GM12878 (cell line): ENCODE data around the gene DQX1. TPM values are rescaled to one million over a fixed set of nuclear protein-coding genes. Genes with fewer than 3 reads are reported as not detected.
A peak's percentile ranks its signal among the peaks of the same experiment; 100 is the strongest.

Experiments
- ATAC-seq: fragments of 200-7000 bp; cut with Tn5 transposase; 3 replicates; pipeline ENCODE4 v1.9.1; 2020; ENCODE audit warnings: mild to moderate bottlenecking, moderate library complexity
- BruUV-seq: library from RNA; stranded (reverse); fragments of 400-500 nt; replicated peaks from 2 replicates; lab custom pipeline; 2021; lab: Mats Ljungman, UMichigan
- CTCF ChIA-PET: fragments of 300-600 bp; sonication (Branson Sonifier 250); formaldehyde crosslinking; extraction: SDS; loops from one replicate; lab custom pipeline; 2021; ENCODE audit warnings: inconsistent platforms; lab: Yijun Ruan, JAX
- POLR2A ChIA-PET: fragments of 350-600 bp; formaldehyde crosslinking; extraction: SDS; loops from one replicate; lab custom pipeline; 2021; ENCODE audit warnings: inconsistent platforms; lab: Charles Lee
- RAD21 ChIA-PET: fragments of 300-600 bp; sonication (Branson Sonifier 250); formaldehyde crosslinking; loops from one replicate; lab custom pipeline; 2023; ENCODE audit warnings: antibody characterized with exemption; ENCODE audit not compliant: unreplicated experiment; lab: Charles Lee
- SMC1A ChIA-PET: fragments of 300-600 bp; sonication (Branson Sonifier 250); formaldehyde crosslinking; loops from one replicate; lab custom pipeline; 2023; ENCODE audit not compliant: unreplicated experiment, uncharacterized antibody; lab: Charles Lee
- DNase-seq: peaks from one replicate; pipeline ENCODE4 v3.0.0-alpha.2; 2011; ENCODE audit warnings: low read depth, low spot score
- FAIRE-seq: peaks from 3 replicates; lab custom pipeline; 2011; peaks lifted over from hg19 to GRCh38; lab: Jason Lieb, UNC
- H2AFZ ChIP-seq: 2 replicates; pipeline ENCODE4 v1.6.0; 2011; ENCODE audit warnings: low read depth, low read length, control low read depth; ENCODE audit not compliant: control insufficient read depth
- H3K27ac ChIP-seq: 2 replicates; pipeline ENCODE4 v1.5.1; 2011; ENCODE audit warnings: control low read depth; ENCODE audit not compliant: control insufficient read depth, insufficient read depth
- H3K27me3 ChIP-seq, 2 experiments: replicated peaks in 1 of 2; 2 replicates each; pipeline versions ENCODE4 v1.6.0 to v1.6.1; 2011; ENCODE audit warnings: low read length in 1 of 2; ENCODE audit not compliant: control insufficient read depth in 2 of 2, insufficient read depth in 2 of 2
- H3K36me3 ChIP-seq, 2 experiments: 2 replicates each; pipeline ENCODE4 v1.5.1; 2011; ENCODE audit warnings: low read length in 1 of 2; ENCODE audit not compliant: control insufficient read depth in 2 of 2, insufficient read depth in 2 of 2
- H3K4me1 ChIP-seq: 2 replicates; pipeline ENCODE4 v1.6.1; 2011; ENCODE audit warnings: mild to moderate bottlenecking, low read length, moderate library complexity, mixed read lengths; ENCODE audit not compliant: control insufficient read depth, insufficient read depth
- H3K4me2 ChIP-seq: 2 replicates; pipeline ENCODE4 v1.6.0; 2011; ENCODE audit warnings: control low read depth; ENCODE audit not compliant: control insufficient read depth, insufficient read depth
- H3K4me3 ChIP-seq: fragments of 200-600 bp; sonication (generic); 2 replicates; pipeline ENCODE4 v1.5.1; 2016
- H3K79me2 ChIP-seq: 2 replicates; pipeline ENCODE4 v1.6.0; 2011; ENCODE audit warnings: low read length; ENCODE audit not compliant: control insufficient read depth, insufficient read depth
- H3K9ac ChIP-seq: 2 replicates; pipeline ENCODE4 v1.8.0; 2011; ENCODE audit warnings: low read length, control low read depth, mixed read lengths; ENCODE audit not compliant: control insufficient read depth, insufficient read depth
- H3K9me3 ChIP-seq: replicated peaks from 3 replicates; pipeline ENCODE4 v1.5.1; 2011; ENCODE audit warnings: mild to moderate bottlenecking, low read length; ENCODE audit not compliant: control insufficient read depth, insufficient read depth
- H4K20me1 ChIP-seq: 2 replicates; pipeline ENCODE4 v1.6.0; 2011; ENCODE audit not compliant: control insufficient read depth, insufficient read depth
- HDGF ChIP-seq: fragments of 450-650 bp; IDR thresholded peaks from 2 replicates; pipeline ENCODE4 v1.6.1; 2016; ENCODE audit warnings: antibody characterized with exemption
- IKZF2 ChIP-seq, 2 experiments: fragments of 450-650 bp; IDR thresholded peaks; 2 replicates each; pipeline ENCODE4 v1.6.1; 2017; ENCODE audit warnings: mild to moderate bottlenecking in 2 of 2, moderate library complexity in 2 of 2
- JUNB ChIP-seq: IDR thresholded peaks from 2 replicates; pipeline ENCODE4 v1.6.1; 2016; ENCODE audit warnings: antibody characterized with exemption, mild to moderate bottlenecking
- NBN ChIP-seq: fragments of 450-650 bp; IDR thresholded peaks from 2 replicates; pipeline ENCODE4 v1.6.1; 2016
- NR2C1 ChIP-seq: fragments of 450-650 bp; IDR thresholded peaks from 2 replicates; pipeline ENCODE4 v1.6.1; 2017; ENCODE audit warnings: antibody characterized with exemption, mild to moderate bottlenecking, moderate library complexity
- ZBTB40 ChIP-seq: fragments of 450-650 bp; IDR thresholded peaks from 2 replicates; pipeline ENCODE4 v1.6.1; 2016; ENCODE audit warnings: mild to moderate bottlenecking, moderate library complexity, borderline replicate concordance
- WGBS: methylation state at CpG from one replicate; pipeline ENCODE4 v1.1.6; 2016; ENCODE audit warnings: low lambda C conversion rate; ENCODE audit not compliant: insufficient replicate concordance, insufficient coverage; ENCODE audit errors: missing lambda C conversion rate; 5-methylcytosine and 5-hydroxymethylcytosine counted together
- in situ Hi-C: fragments of 300-500 bp; cut with MboI; formaldehyde crosslinking; loops from 9 replicates; pipeline ENCODE4 v1.14.3; 2018; ENCODE audit warnings: mixed read lengths
- intact Hi-C: fragments of 100-400 bp; cut with micrococcal nuclease; formaldehyde crosslinking; loops from one replicate; pipeline ENCODE4 v1.14.2; 2022; ENCODE audit not compliant: unreplicated experiment
- polyA plus RNA-seq, 11 experiments: library from polyadenylated mRNA; depleted of rRNA in 4 of 11; unstranded in 6 of 11; stranded (reverse) in 5 of 11; fragments of >200 nt; fragmentation: Nextera tagmentation in 4 of 11; fragmentation: Illumina TruSeq in 1 of 11; extraction: Ambion mirVana in 4 of 11; extraction: Trizol in 1 of 11; gene quantifications; 1 replicate in 1 of 11; 2 replicates in 10 of 11; pipeline versions ENCODE4 v1.2.1 to v1.2.3, GENCODE V29; 2011 to 2016; ENCODE audit warnings: inconsistent platforms in 2 of 11, missing spikeins in 2 of 11, low read depth in 1 of 11
- total RNA-seq, 4 experiments: library from RNA; depleted of rRNA in 3 of 4; stranded (reverse); fragments of >200 nt in 3 of 4; fragmentation: Illumina TruSeq in 1 of 4; extraction: Trizol in 1 of 4; gene quantifications; 2 replicates each; pipeline versions ENCODE4 v1.2.1 to v1.2.3, GENCODE V29; 2013 to 2021
- TF ChIP-seq, protein P1 (sequence below): fragments of 450-650 bp; IDR thresholded peaks from 2 replicates; pipeline ENCODE4 v1.6.1; 2017; ENCODE audit warnings: mild to moderate bottlenecking, moderate library complexity
- TF ChIP-seq, protein P2 (sequence below): IDR thresholded peaks from 2 replicates; pipeline ENCODE4 v1.6.1; 2012; ENCODE audit warnings: low read length, inconsistent platforms

The DQX1 gene
- total and polyA plus RNA-seq, 10 of the 15 experiments (the other 5 are each of a cell fraction or from before 2014, with no cell fraction given) = 0.34 to 2.1 (median 0.86) TPM

- RAD21 ChIA-PET = interaction anchor here (1.8 to 5.5 kb wide), 6 partner anchors 25 to 86 kb away, joined by 4 to 61 read pairs (median 16); partner anchors contain the start of genes AUP1, HTRA2 and WBP1
- Histone ChIP-seq H3K9me3 (no peaks in the 10 kb centered on the region), H3K27me3 (peaks cover 4 to 7% of the 10 kb centered on the region in 2 experiments; a peak in 2 of 4 replicates), H3K79me2 (peaks cover 12% of the 10 kb centered on the region), H3K4me1 (peaks cover 28% of the 10 kb centered on the region), H2AFZ (no peak overlapping the region), H3K4me3 (no peak overlapping the region; the same call in 1 of the 2 replicates), H3K9ac (no peak overlapping the region), H3K4me2 (peak overlapping the region; percentile 53; the same call in 1 of the 2 replicates), H3K27ac (no peak overlapping the region), H4K20me1 (no peaks in the 10 kb centered on the region), H3K36me3 (peaks cover 0 to 7% of the 10 kb centered on the region in 2 experiments; a peak in 1 of 4 replicates)
- 88% methylated on average over 14 of the region's 14 CpGs for WGBS
- SMC1A ChIA-PET = interaction anchor here (1.5 to 7.0 kb wide), 6 partner anchors 23 to 81 kb away, joined by 5 to 71 read pairs (median 39); partner anchors contain the start of genes AUP1, CCDC142, DQX1 and HTRA2
- no peak for DNase-seq
- TF ChIP-seq ZBTB40 = no peak
- TF ChIP-seq, protein P1, sequence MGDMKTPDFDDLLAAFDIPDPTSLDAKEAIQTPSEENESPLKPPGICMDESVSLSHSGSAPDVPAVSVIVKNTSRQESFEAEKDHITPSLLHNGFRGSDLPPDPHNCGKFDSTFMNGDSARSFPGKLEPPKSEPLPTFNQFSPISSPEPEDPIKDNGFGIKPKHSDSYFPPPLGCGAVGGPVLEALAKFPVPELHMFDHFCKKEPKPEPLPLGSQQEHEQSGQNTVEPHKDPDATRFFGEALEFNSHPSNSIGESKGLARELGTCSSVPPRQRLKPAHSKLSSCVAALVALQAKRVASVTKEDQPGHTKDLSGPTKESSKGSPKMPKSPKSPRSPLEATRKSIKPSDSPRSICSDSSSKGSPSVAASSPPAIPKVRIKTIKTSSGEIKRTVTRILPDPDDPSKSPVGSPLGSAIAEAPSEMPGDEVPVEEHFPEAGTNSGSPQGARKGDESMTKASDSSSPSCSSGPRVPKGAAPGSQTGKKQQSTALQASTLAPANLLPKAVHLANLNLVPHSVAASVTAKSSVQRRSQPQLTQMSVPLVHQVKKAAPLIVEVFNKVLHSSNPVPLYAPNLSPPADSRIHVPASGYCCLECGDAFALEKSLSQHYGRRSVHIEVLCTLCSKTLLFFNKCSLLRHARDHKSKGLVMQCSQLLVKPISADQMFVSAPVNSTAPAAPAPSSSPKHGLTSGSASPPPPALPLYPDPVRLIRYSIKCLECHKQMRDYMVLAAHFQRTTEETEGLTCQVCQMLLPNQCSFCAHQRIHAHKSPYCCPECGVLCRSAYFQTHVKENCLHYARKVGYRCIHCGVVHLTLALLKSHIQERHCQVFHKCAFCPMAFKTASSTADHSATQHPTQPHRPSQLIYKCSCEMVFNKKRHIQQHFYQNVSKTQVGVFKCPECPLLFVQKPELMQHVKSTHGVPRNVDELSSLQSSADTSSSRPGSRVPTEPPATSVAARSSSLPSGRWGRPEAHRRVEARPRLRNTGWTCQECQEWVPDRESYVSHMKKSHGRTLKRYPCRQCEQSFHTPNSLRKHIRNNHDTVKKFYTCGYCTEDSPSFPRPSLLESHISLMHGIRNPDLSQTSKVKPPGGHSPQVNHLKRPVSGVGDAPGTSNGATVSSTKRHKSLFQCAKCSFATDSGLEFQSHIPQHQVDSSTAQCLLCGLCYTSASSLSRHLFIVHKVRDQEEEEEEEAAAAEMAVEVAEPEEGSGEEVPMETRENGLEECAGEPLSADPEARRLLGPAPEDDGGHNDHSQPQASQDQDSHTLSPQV = no peak
- no peak for TF ChIP-seq IKZF2 (IDR thresholded peaks at IDR 0.05)
- TF ChIP-seq NR2C1 = no peak
- TF ChIP-seq NBN = no peak
- no peak for TF ChIP-seq HDGF
- TF ChIP-seq, protein P2, sequence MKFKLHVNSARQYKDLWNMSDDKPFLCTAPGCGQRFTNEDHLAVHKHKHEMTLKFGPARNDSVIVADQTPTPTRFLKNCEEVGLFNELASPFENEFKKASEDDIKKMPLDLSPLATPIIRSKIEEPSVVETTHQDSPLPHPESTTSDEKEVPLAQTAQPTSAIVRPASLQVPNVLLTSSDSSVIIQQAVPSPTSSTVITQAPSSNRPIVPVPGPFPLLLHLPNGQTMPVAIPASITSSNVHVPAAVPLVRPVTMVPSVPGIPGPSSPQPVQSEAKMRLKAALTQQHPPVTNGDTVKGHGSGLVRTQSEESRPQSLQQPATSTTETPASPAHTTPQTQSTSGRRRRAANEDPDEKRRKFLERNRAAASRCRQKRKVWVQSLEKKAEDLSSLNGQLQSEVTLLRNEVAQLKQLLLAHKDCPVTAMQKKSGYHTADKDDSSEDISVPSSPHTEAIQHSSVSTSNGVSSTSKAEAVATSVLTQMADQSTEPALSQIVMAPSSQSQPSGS = no peak
- TF ChIP-seq JUNB = no peak
- in situ Hi-C loops = no loop called here
- FAIRE-seq = no peak
- CTCF ChIA-PET = interaction anchor here (0.5 to 13.9 kb wide), 10 partner anchors 13 to 1100 kb away, joined by 3 to 231 read pairs (median 7); partner anchors contain the start of genes AUP1, DQX1, HTRA2 and WBP1
- ATAC-seq = no peak
- POLR2A ChIA-PET = interaction anchor here (1.1 to 5.8 kb wide), 4 partner anchors 12 to 92 kb away, joined by 3 to 33 read pairs (median 4); partner anchors contain the start of genes AUP1 and HTRA2
- no TSS peak for BruUV-seq
- intact Hi-C loops = no loop called here
Observed at GRCh38 chr2:74505448-74506246, 20.4 kb downstream of the DQX1 start.
